ENCODE data around the gene MAD2L1.

MAD2L1 gene

DNA sequence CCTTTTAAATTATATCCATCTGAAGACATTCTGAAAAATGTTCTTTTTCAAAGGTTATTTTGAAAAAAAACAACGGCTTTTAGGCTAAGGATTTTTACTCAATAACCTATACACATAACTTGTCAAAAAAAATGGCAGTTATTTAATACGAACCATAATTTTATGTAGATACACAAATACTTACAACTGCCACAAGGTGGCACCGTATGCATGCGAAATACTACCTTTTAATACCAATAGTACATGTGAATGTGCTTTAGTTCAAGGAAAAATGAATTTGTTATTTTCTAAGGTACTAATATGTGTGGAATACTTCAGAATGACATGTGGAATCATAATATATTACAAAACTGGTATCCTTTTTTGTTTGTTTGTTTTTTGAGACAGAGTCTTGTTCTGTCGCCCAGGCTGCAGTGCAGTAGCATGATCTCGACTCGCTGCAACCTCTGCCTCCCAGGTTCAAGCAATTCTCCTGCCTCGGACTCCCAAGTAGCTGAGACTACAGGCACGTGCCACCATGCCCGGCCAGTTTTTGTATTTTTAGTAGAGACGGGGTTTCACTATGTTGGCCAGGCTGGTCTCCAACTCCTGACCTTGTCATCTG lies 4.6 kb upstream of the MAD2L1 start:
- TF ChIP-seq GATA2 (IDR thresholded peaks at IDR 0.05; ENCODE audit: low read depth, low read length) (no peak), GATA3 (IDR thresholded peaks at IDR 0.05; ENCODE audit: low read depth, low read length) (no peak)

DNA sequence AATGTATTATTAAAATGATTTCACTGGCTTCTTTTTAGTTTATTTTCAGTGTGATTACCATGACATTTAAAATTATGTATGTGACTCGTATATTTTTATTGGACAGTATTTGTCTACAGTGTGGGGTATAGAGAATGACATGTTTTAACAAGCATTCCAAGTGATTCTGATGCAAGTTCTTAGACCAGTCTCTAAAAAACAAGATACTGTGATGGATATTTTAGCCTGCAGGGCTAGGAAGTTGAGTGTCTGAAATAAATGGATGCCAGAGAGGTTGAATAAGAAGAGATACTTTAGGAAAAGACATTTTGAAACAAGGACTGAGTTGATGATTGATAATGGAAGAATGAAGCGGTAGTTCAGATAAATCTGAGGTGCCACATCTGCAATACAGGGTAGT lies 3.5 kb upstream of the MAD2L1 start:
- TF ChIP-seq GATA2 (IDR thresholded peaks at IDR 0.05; ENCODE audit: low read depth, low read length) (no peak), GATA3 (IDR thresholded peaks at IDR 0.05; ENCODE audit: low read depth, low read length) (no peak)

- TF ChIP-seq GATA2 (IDR thresholded peaks at IDR 0.05; ENCODE audit: low read depth, low read length) (no peak), GATA3 (IDR thresholded peaks at IDR 0.05; ENCODE audit: low read depth, low read length) (no peak)
Measured at GRCh38 chr4:120065974-120066516, 603 bp downstream of the MAD2L1 start.

GRCh38 chr4:120064887-120065286 lies 1.8 kb downstream of the MAD2L1 start:
- TF ChIP-seq GATA3 (IDR thresholded peaks at IDR 0.05; ENCODE audit: low read depth, low read length) (no peak), GATA2 (IDR thresholded peaks at IDR 0.05; ENCODE audit: low read depth, low read length) (no peak)

- TF ChIP-seq GATA2 (IDR thresholded peaks at IDR 0.05; ENCODE audit: low read depth, low read length) = no peak
- no peak for TF ChIP-seq GATA3 (IDR thresholded peaks at IDR 0.05; ENCODE audit: low read depth, low read length)
Measured at GRCh38 chr4:120062663-120063195, 3.9 kb downstream of the MAD2L1 start.

GRCh38 chr4:120059036-120059435 lies 7.6 kb downstream of the MAD2L1 start:
- TF ChIP-seq GATA3 (IDR thresholded peaks at IDR 0.05; ENCODE audit: low read depth, low read length) (no peak), GATA2 (IDR thresholded peaks at IDR 0.05; ENCODE audit: low read depth, low read length) (no peak)

DNA sequence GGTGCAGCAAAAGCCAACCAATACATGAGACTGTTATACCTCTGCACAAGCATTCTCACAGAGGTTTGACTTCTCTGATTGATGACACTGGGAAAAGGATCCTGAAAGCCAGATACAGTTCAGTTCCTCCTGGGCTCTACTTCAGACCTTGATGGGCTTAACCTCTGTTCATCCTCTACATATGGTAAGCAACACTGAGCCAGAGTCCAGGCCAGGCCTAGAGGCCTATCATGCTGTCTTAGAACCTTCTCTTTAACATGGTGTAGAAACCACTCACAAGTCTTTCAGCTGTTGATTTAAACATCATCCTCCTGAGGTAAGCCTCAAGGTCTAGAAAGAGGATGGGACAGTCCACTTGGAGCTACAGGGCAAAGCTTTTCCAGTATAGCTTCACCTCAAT lies 9.2 kb downstream of the MAD2L1 start:
- no peak for TF ChIP-seq GATA3 (IDR thresholded peaks at IDR 0.05; ENCODE audit: low read depth, low read length)
- no peak for TF ChIP-seq GATA2 (IDR thresholded peaks at IDR 0.05; ENCODE audit: low read depth, low read length)

DNA sequence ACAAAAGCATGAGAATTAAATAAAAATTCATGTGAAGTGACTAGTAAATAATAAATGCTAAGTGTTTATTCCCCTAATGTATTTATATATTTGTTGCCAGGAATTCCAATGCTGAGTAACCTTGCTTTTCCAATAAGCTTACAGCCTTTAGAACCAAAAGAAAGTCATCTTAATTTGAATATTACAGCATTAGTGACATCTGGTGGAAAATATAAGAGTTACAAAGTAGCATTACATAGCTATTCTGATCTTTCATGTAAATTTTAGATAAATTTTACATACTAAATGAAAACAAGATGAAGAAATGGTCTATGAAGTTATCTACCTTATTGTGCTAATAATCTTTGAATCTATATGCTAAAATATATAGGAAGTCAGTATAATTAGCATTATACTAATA lies 10.4 kb downstream of the MAD2L1 start:
- TF ChIP-seq GATA2 (IDR thresholded peaks at IDR 0.05; ENCODE audit: low read depth, low read length) (no peak), GATA3 (IDR thresholded peaks at IDR 0.05; ENCODE audit: low read depth, low read length) (no peak)

DNA sequence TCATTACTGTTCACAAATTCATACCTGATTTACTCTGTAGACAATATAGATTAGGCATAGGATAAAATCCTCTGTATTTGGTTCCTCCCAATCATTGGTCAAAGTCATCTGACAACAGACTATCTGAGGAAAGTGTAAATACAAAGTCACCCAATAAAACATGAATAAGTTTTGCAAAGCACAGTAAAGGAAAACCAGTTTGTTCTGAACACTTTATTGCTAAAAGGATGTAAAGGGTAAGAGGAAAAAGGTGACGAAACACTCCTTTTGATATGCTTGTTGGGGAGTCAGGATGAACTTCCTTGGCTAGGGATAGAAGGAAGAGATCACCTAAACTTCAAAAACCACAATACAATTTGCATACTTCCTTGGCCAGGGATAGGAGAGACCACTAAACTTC lies 10.9 kb downstream of the MAD2L1 start:
- TF ChIP-seq GATA2 (IDR thresholded peaks at IDR 0.05; ENCODE audit: low read depth, low read length) (no peak), GATA3 (IDR thresholded peaks at IDR 0.05; ENCODE audit: low read depth, low read length) (no peak)

GRCh38 chr4:120055162-120055561 lies 11.5 kb downstream of the MAD2L1 start:
- TF ChIP-seq GATA2 (IDR thresholded peaks at IDR 0.05; ENCODE audit: low read depth, low read length) (no peak), GATA3 (IDR thresholded peaks at IDR 0.05; ENCODE audit: low read depth, low read length) (no peak)

DNA sequence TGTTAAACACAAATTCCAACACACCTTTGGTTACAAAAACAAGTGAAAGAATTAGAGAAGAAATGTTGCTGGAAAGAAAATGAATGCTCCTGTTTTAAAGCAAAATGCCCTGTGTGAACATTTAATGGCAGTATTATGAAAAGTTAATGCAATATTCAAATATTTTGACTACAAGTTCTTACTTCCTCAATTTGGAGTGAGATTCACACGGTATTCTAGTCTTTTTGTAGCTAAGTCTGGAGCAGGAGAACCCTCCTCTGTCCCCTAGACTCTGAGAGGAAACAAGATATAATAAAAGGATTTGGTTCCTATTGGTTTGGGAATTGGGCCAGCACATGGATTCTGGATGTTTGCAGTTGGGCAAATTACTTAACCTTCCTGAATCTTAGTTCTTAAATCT lies 12.7 kb downstream of the MAD2L1 start:
- TF ChIP-seq GATA2 (IDR thresholded peaks at IDR 0.05; ENCODE audit: low read depth, low read length) = no peak
- no peak for TF ChIP-seq GATA3 (IDR thresholded peaks at IDR 0.05; ENCODE audit: low read depth, low read length)

GRCh38 chr4:120052856-120053255 lies 13.8 kb downstream of the MAD2L1 start:
- TF ChIP-seq GATA3 (IDR thresholded peaks at IDR 0.05; ENCODE audit: low read depth, low read length) = no peak
- no peak for TF ChIP-seq GATA2 (IDR thresholded peaks at IDR 0.05; ENCODE audit: low read depth, low read length)

DNA sequence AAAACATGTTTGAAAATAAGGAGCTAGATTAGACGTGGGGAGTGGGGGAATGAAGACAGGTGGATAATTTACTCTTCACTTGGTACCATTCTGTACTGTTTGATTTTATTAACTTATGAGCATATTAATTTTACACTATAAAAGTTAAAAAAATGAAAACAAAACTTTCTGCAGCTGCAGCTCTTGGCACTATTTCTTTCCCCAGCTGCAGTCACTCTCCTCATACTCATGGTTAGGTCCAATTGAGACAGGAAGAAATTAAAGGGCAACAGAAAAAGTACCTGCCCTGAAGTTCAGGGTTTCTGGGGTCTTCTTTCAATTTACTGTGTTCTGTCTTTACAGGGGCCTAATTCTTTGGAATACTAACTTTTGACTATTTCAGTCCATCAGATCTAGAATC lies 15.4 kb downstream of the MAD2L1 start:
- TF ChIP-seq GATA3 (IDR thresholded peaks at IDR 0.05; ENCODE audit: low read depth, low read length) (no peak), GATA2 (IDR thresholded peaks at IDR 0.05; ENCODE audit: low read depth, low read length) (no peak)

DNA sequence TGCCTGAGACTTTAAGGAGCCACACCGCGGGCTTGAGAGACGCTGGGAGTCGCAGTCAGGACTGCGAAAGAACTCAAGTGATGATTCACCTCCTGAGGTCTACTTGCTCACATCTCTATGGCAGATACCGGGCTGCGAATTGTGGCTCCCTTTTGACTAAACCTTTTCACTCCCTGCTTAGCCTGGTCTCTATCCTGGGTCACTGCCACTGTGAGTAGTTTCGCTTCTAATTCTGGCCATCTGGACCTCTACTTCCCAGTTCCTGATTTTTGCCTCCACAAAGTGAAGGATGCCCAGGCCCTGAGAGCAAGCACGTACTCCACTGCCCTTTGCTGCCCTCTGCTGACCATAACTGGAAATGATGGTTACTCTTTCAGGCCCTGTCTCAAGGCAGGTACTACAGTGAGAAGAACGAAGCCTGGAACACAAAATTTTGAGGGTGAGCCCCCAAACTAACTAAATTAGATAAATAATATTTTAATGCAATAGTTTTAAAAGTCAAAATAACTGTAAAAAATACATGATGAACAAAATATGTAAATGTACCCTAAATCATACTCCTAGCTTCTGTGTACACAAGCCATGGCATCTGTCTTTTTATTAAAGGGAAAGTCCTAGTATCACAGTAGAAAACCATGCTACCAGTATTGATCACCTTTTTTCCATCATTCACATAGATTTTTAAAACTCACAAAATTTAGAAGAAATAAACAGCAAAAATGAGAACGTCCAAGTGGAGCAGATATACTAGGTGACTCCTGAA lies 16.7 kb downstream of the MAD2L1 start:
- TF ChIP-seq GATA3 (IDR thresholded peaks at IDR 0.05; ENCODE audit: low read depth, low read length) = no peak
- TF ChIP-seq GATA2 (IDR thresholded peaks at IDR 0.05; ENCODE audit: low read depth, low read length) = no peak

DNA sequence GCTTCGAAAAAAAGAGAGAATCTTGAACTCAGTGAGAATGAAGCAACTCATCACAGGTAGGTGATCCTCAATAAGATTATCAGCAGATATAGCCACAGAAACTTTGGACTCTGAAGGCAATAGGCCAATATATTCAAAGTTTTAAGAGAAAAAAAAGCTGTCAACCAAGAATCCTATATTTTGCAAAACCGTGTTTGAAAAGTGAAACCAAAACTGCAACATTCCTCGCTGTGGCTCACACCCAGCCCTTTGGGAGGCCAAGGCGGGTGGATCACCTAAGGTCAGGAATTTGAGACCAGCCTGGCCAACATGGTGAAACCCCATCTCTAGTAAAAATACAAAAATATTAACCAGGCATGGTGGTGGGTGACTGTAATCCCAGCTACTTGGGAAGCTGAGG lies 22.8 kb downstream of the MAD2L1 start:
- TF ChIP-seq GATA2 (IDR thresholded peaks at IDR 0.05; ENCODE audit: low read depth, low read length) = no peak
